ENCODE data around the gene PRRC2C. TPM values are rescaled to one million over a fixed set of nuclear protein-coding genes. Genes with fewer than 3 reads are reported as not detected.
"Not testable (repeated sequence)": the region's sequence is repeated elsewhere in the genome, so short reads cannot be mapped to it uniquely, and the experiment has no call there.

The PRRC2C gene
- total RNA-seq, 4 donors from 2014 or later, result 94.4 to 233 (median 125) TPM

GRCh38 chr1:171532520-171532919, 47.2 kb downstream of the PRRC2C start:
- DNase-seq, result no peak
- no peak for TF ChIP-seq POLR2A (IDR thresholded peaks at IDR 0.05)
- no peak for TF ChIP-seq CTCF (IDR thresholded peaks at IDR 0.05)
- Histone ChIP-seq H3K36me3 (peaks cover 0 to 98% (median 2%) of the 10 kb centered on the region in 3 donors), H3K4me1 (no peaks in the 10 kb centered on the region), H3K9me3 (no peaks in the 10 kb centered on the region), H3K27me3 (no peaks in the 10 kb centered on the region), H3K4me3 (no peak overlapping the region), H3K27ac (no peak overlapping the region)

GRCh38 chr1:171545523-171545922, 60.2 kb downstream of the PRRC2C start:
- DNase-seq, result no peak
- Histone ChIP-seq H3K27ac (no peak overlapping the region), H3K36me3 (peaks cover 0 to 92% (median 0%) of the 10 kb centered on the region in 3 donors), H3K4me1 (no peaks in the 10 kb centered on the region), H3K4me3 (no peak overlapping the region), H3K9me3 (no peaks in the 10 kb centered on the region), H3K27me3 (no peaks in the 10 kb centered on the region)
- TF ChIP-seq POLR2A (IDR thresholded peaks at IDR 0.05) (no peak), CTCF (IDR thresholded peaks at IDR 0.05) (no peak)

GRCh38 chr1:171550050-171550449, 64.7 kb downstream of the PRRC2C start:
- no peak overlapping the region for H3K4me3 ChIP-seq
- no peaks in the 10 kb centered on the region for H3K4me1 ChIP-seq
- DNase-seq, result no peak
- H3K27me3 ChIP-seq, result no peaks in the 10 kb centered on the region
- peaks cover 0 to 77% (median 0%) of the 10 kb centered on the region in 3 donors for H3K36me3 ChIP-seq
- H3K27ac ChIP-seq, result no peak overlapping the region
- no peak for TF ChIP-seq POLR2A (IDR thresholded peaks at IDR 0.05)
- H3K9me3 ChIP-seq, result no peaks in the 10 kb centered on the region

GRCh38 chr1:171550598-171551100, 65.3 kb downstream of the PRRC2C start:
- not testable (repeated sequence) for H3K27me3 ChIP-seq, H3K27ac ChIP-seq, H3K4me1 ChIP-seq, H3K4me3 ChIP-seq, H3K9me3 ChIP-seq, DNase-seq
- peaks cover 0 to 77% (median 0%) of the 10 kb centered on the region in 3 donors for H3K36me3 ChIP-seq

- peaks cover 0 to 77% (median 0%) of the 10 kb centered on the region in 3 donors for H3K36me3 ChIP-seq
- not testable (repeated sequence) for H3K4me3 ChIP-seq, DNase-seq, H3K9me3 ChIP-seq, H3K27me3 ChIP-seq, H3K4me1 ChIP-seq, H3K27ac ChIP-seq
These were observed 68.6 kb downstream of the PRRC2C start for GRCh38 chr1:171553960-171554359.

GRCh38 chr1:171563675-171564074, 78.3 kb downstream of the PRRC2C start:
- Histone ChIP-seq H3K27ac (no peak overlapping the region), H3K36me3 (peaks cover 0 to 68% (median 8%) of the 10 kb centered on the region in 3 donors), H3K27me3 (no peaks in the 10 kb centered on the region), H3K4me1 (no peaks in the 10 kb centered on the region), H3K9me3 (no peaks in the 10 kb centered on the region), H3K4me3 (no peak overlapping the region)
- DNase-seq, result no peak
- TF ChIP-seq CTCF (IDR thresholded peaks at IDR 0.05) (no peak), POLR2A (IDR thresholded peaks at IDR 0.05) (no peak)

GRCh38 chr1:171566467-171566866, 81.1 kb downstream of the PRRC2C start:
- no peak overlapping the region for H3K27ac ChIP-seq
- no peaks in the 10 kb centered on the region for H3K9me3 ChIP-seq
- TF ChIP-seq POLR2A (IDR thresholded peaks at IDR 0.05), result no peak
- TF ChIP-seq CTCF (IDR thresholded peaks at IDR 0.05), result no peak
- no peak overlapping the region for H3K4me3 ChIP-seq
- peaks cover 0 to 66% (median 3%) of the 10 kb centered on the region in 3 donors for H3K36me3 ChIP-seq
- no peaks in the 10 kb centered on the region for H3K27me3 ChIP-seq
- DNase-seq, result no peak
- H3K4me1 ChIP-seq, result no peaks in the 10 kb centered on the region

Measured in Peyer's patch (tissue), 4 donors.